OCI-LY1 (cell line): ENCODE data around the gene PTX4.

Source experiments
- H2AFZ ChIP-seq: fragments of 200-600 bp; sonication (generic), shearing (Covaris generic); 2 replicates; pipeline ENCODE4 v1.6.0; 2014; ENCODE audit warnings: antibody characterized with exemption, mild to moderate bottlenecking, low read length
- H3F3A ChIP-seq: fragments of 200-600 bp; sonication (generic), shearing (Covaris generic); 2 replicates; pipeline ENCODE4 v1.6.0; 2014; ENCODE audit warnings: mild to moderate bottlenecking, antibody characterized with exemption, low read length, moderate library complexity; ENCODE audit not compliant: insufficient read depth
- H3K27ac ChIP-seq: fragments of 200-600 bp; sonication (generic); 2 replicates; pipeline ENCODE4 v1.5.1; 2014; ENCODE audit warnings: low read length, mixed run types, mild to moderate bottlenecking, low read depth; ENCODE audit not compliant: poor library complexity, severe bottlenecking
- H3K27me3 ChIP-seq: fragments of 200-600 bp; sonication (generic); 2 replicates; pipeline ENCODE4 v1.6.0; 2014; ENCODE audit warnings: antibody characterized with exemption, mild to moderate bottlenecking, low read length, moderate library complexity; ENCODE audit not compliant: insufficient read depth
- H3K36me3 ChIP-seq: fragments of 200-600 bp; sonication (generic); 2 replicates; pipeline ENCODE4 v1.6.1; 2014; ENCODE audit warnings: mild to moderate bottlenecking, antibody characterized with exemption, low read length, moderate library complexity, mixed read lengths; ENCODE audit not compliant: insufficient read depth
- H3K4me1 ChIP-seq: fragments of 200-600 bp; sonication (generic); 2 replicates; pipeline ENCODE4 v1.5.1; 2014; ENCODE audit warnings: mild to moderate bottlenecking, low read length, moderate library complexity; ENCODE audit not compliant: insufficient read depth, severe bottlenecking
- H3K4me2 ChIP-seq: fragments of 200-600 bp; sonication (generic), shearing (Covaris generic); 2 replicates; pipeline ENCODE4 v1.6.1; 2014; ENCODE audit warnings: low read length
- H3K4me3 ChIP-seq: fragments of 200-600 bp; sonication (generic); 2 replicates; pipeline ENCODE4 v1.5.1; 2014; ENCODE audit warnings: low read length, low read depth, mild to moderate bottlenecking, mixed read lengths; ENCODE audit not compliant: poor library complexity, severe bottlenecking
- H3K79me2 ChIP-seq: fragments of 200-600 bp; shearing (Covaris generic); 2 replicates; pipeline ENCODE4 v1.6.1; 2016; ENCODE audit warnings: mixed run types, low read length, mixed read lengths; ENCODE audit not compliant: insufficient read depth
- H3K9ac ChIP-seq: fragments of 200-600 bp; sonication (generic), shearing (Covaris generic); 2 replicates; pipeline ENCODE4 v1.6.1; 2014; ENCODE audit warnings: mild to moderate bottlenecking, low read length, mixed read lengths
- H3K9me2 ChIP-seq: fragments of 200-600 bp; sonication (generic), shearing (Covaris generic); 2 replicates; pipeline ENCODE4 v1.6.1; 2014; ENCODE audit warnings: low read depth, mild to moderate bottlenecking, low read length, mixed read lengths
- H3K9me3 ChIP-seq: fragments of 200-600 bp; shearing (Covaris generic); 2 replicates; pipeline ENCODE4 v1.6.1; 2014; ENCODE audit warnings: low read length, mixed read lengths
- H4K20me1 ChIP-seq: fragments of 200-600 bp; sonication (generic), shearing (Covaris generic); 2 replicates; pipeline ENCODE4 v1.6.0; 2016; ENCODE audit warnings: mild to moderate bottlenecking, low read length; ENCODE audit not compliant: insufficient read depth
- CTCF ChIP-seq: fragments of 200-600 bp; sonication (generic), shearing (Covaris generic); IDR thresholded peaks from 2 replicates; pipeline ENCODE4 v1.5.1; 2017; ENCODE audit warnings: mild to moderate bottlenecking, antibody characterized with exemption, low read length, moderate library complexity, mixed read lengths
- EZH2 ChIP-seq: fragments of 200-600 bp; sonication (generic), shearing (Covaris generic); IDR thresholded peaks from 2 replicates; pipeline ENCODE4 v1.8.0; 2017; ENCODE audit warnings: borderline replicate concordance, mixed run types, mild to moderate bottlenecking, antibody characterized with exemption, low read length, moderate library complexity, mixed read lengths

PTX4 gene

GRCh38 chr16:1457489-1458245 is 31.1 kb downstream of the PTX4 start:
- Histone ChIP-seq H3K4me1 (no peaks in the 10 kb centered on the region), H3K27me3 (no peaks in the 10 kb centered on the region), H3K4me2 (no peak overlapping the region), H2AFZ (no peak overlapping the region), H3K4me3 (no peak overlapping the region), H3K79me2 (no peaks in the 10 kb centered on the region), H3K36me3 (peaks cover 31% of the 10 kb centered on the region), H3K9me2 (no peaks in the 10 kb centered on the region), H3F3A (no peaks in the 10 kb centered on the region), H3K9me3 (no peaks in the 10 kb centered on the region), H3K27ac (no peak overlapping the region), H4K20me1 (no peaks in the 10 kb centered on the region), H3K9ac (no peak overlapping the region)
- TF ChIP-seq EZH2, result no peak
- no peak for TF ChIP-seq CTCF

- Histone ChIP-seq H3K9ac (no peak overlapping the region), H3K27ac (no peak overlapping the region), H3K36me3 (peaks cover 31% of the 10 kb centered on the region)
Measured at GRCh38 chr16:1456951-1457350, 31.8 kb downstream of the PTX4 start.

DNA sequence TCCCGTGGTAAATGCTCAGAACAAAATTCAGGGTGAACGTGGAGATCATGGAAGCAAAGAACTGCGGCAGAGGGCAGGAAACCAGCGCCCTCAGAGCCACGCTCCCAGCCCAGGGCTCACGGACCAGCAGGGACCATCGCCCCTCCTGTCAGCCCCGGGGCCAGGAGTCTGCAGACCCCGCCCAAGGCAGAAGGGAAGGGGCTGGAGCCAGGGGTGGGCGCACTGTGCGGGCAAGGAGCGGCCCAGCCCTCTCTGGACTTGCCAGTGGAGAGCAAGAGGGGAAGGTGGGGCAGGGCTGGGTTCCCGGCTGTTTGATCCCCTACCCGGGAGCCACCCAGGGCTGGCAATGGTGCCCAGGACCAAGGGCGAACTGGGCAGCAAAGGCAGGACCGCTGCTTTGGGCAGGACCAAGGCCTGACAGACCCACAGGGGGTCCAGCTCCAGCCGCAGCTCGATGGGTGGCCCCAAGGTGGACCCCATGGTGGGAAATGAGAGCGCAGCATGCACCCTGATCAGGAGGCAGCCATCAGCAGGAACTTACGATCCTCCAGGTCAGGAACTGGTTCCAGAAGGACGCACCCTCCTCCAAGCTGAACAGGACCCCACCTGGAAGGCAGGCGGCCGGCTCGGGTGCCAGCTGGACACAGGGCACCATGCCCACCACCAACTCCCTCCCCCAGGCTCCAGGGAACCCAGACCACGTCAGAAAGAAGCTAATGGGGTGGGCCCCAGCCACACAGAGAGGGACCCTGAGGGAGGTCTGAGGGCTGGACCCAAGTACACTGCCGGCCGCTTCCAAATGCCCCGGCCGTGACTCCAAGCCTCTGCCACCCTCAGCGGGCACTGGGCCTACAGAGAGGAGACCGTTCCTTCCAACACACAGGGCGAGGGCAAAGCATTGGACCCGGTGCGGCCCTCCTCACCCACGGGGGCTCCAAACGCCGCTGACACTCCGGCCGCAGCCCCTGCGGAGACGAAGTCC is 33.3 kb downstream of the PTX4 start:
- H3F3A ChIP-seq, result no peaks in the 10 kb centered on the region

More at GRCh38 chr16:1456951-1457350, 31.8 kb downstream of the PTX4 start:
- Histone ChIP-seq H3K27me3 (no peaks in the 10 kb centered on the region), H3K9me3 (no peaks in the 10 kb centered on the region), H3F3A (no peaks in the 10 kb centered on the region), H3K4me1 (no peaks in the 10 kb centered on the region), H4K20me1 (no peaks in the 10 kb centered on the region), H3K79me2 (no peaks in the 10 kb centered on the region), H3K9me2 (no peaks in the 10 kb centered on the region), H2AFZ (no peak overlapping the region), H3K4me3 (no peak overlapping the region), H3K4me2 (no peak overlapping the region)
- no peak for TF ChIP-seq EZH2
- no peak for TF ChIP-seq CTCF

More for the DNA sequence above, 33.3 kb downstream of the PTX4 start:
- no peak for TF ChIP-seq EZH2
- no peak for TF ChIP-seq CTCF
- Histone ChIP-seq H3K36me3 (peaks cover 31% of the 10 kb centered on the region), H3K9ac (no peak overlapping the region), H3K4me2 (no peak overlapping the region), H3K27me3 (no peaks in the 10 kb centered on the region), H3K9me2 (no peaks in the 10 kb centered on the region), H3K4me1 (no peaks in the 10 kb centered on the region), H3K9me3 (no peaks in the 10 kb centered on the region), H3K79me2 (no peaks in the 10 kb centered on the region), H2AFZ (no peak overlapping the region), H3K4me3 (no peak overlapping the region), H4K20me1 (no peaks in the 10 kb centered on the region), H3K27ac (no peak overlapping the region)
